ENCODE data around the gene KDM3B. TPM values are rescaled to one million over a fixed set of nuclear protein-coding genes. Genes with fewer than 3 reads are reported as not detected.

The KDM3B gene, protein sequence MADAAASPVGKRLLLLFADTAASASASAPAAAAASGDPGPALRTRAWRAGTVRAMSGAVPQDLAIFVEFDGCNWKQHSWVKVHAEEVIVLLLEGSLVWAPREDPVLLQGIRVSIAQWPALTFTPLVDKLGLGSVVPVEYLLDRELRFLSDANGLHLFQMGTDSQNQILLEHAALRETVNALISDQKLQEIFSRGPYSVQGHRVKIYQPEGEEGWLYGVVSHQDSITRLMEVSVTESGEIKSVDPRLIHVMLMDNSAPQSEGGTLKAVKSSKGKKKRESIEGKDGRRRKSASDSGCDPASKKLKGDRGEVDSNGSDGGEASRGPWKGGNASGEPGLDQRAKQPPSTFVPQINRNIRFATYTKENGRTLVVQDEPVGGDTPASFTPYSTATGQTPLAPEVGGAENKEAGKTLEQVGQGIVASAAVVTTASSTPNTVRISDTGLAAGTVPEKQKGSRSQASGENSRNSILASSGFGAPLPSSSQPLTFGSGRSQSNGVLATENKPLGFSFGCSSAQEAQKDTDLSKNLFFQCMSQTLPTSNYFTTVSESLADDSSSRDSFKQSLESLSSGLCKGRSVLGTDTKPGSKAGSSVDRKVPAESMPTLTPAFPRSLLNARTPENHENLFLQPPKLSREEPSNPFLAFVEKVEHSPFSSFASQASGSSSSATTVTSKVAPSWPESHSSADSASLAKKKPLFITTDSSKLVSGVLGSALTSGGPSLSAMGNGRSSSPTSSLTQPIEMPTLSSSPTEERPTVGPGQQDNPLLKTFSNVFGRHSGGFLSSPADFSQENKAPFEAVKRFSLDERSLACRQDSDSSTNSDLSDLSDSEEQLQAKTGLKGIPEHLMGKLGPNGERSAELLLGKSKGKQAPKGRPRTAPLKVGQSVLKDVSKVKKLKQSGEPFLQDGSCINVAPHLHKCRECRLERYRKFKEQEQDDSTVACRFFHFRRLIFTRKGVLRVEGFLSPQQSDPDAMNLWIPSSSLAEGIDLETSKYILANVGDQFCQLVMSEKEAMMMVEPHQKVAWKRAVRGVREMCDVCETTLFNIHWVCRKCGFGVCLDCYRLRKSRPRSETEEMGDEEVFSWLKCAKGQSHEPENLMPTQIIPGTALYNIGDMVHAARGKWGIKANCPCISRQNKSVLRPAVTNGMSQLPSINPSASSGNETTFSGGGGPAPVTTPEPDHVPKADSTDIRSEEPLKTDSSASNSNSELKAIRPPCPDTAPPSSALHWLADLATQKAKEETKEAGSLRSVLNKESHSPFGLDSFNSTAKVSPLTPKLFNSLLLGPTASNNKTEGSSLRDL (N-terminal part only)
- total RNA-seq, result 100 to 1,000 TPM in 1 of 2 donors, 10 to 100 TPM in 1; 98.2 to 104 TPM
- polyA plus RNA-seq (2013, experiment 1 of 2), result 77.8 TPM
- 77.7 TPM for polyA plus RNA-seq (2013, experiment 2 of 2)
- long read RNA-seq, experiment 1, partial matches to known transcripts, result 31 of 35 reads
- long read RNA-seq, experiment 1, other reads (novel, unspliced or antisense), result 4 of 35 reads
- long read RNA-seq, experiment 2, full-length matches to known transcripts, result 36 of 112 reads
- long read RNA-seq, experiment 2, partial matches to known transcripts, result 59 of 112 reads
- long read RNA-seq, experiment 2, other reads (novel, unspliced or antisense), result 17 of 112 reads
- long read RNA-seq, experiment 3, full-length matches to known transcripts, result 1 of 48 reads
- long read RNA-seq, experiment 3, partial matches to known transcripts, result 44 of 48 reads
- long read RNA-seq, experiment 3, other reads (novel, unspliced or antisense), result 3 of 48 reads
- long read RNA-seq, experiment 4, partial matches to known transcripts, result 1 of 1 reads
- long read RNA-seq, experiment 4, other reads (novel, unspliced or antisense), result 0 of 1 reads

DNA sequence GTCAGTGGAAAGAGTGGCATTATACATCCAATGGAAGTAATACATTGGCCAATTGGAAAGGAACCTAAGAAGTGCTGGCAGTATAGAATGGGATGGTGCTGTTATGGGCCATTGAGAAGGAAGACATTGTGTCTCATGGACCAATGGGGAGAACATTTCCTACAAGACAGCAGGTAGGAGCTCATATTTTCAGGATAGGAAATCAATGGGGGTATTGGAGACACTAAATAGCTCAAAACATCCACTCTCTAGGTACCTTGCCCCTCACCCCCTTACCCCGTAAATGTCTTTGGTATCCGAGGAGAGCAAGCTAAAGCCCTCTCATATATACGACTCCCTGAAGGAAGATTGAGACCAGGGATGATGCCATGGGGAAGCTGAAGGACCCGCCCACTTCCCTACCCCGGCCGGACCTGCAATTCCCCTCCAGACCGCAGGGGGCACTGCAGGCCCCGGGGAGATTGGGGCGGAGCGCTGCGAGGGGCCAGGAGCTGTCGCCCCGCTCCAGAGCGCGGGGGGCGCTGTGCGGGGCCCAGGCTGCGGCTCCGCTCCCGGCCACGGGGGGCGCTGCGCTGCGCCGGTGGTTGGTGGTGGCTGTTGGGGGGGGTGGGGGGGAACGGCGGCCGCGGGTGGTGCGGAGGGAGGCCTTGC lies at the start of gene KDM3B:
Gene KDM3B (plus strand): TSS at position 615 of the 651 bp plus-strand sequence. CDS start 111 bp downstream, outside the sequence.
- Histone ChIP-seq H3K27ac (ENCODE audit: low read depth, low read length) (peak within 1 kb of the TSS; percentile 79), H3K9me3 (ENCODE audit: control insufficient read depth, low read length) (peaks cover 6% of the 10 kb centered on the region), H3K9ac (ENCODE audit: extremely low read depth, low read length, poor library complexity, severe bottlenecking) (peak within 1 kb of the TSS; percentile 90), H3K4me3 (ENCODE audit: low read length) (peak within 1 kb of the TSS; percentile 93), H3K36me3 (ENCODE audit: control insufficient read depth, insufficient read depth, low read length) (peaks cover 28% of the 10 kb centered on the region), H3K27me3 (ENCODE audit: control insufficient read depth, insufficient read depth, low read length, poor library complexity, severe bottlenecking) (no peaks in the 10 kb centered on the region), H3K4me1 (ENCODE audit: control insufficient read depth, insufficient read depth, low read length) (no peaks in the 10 kb centered on the region)
- Mint-ChIP-seq H3K4me3 (peak within 1 kb of the TSS; percentile 89), H3K36me3 (ENCODE audit: low read depth) (peaks cover 36% of the 10 kb centered on the region), H3K9me3 (peaks cover 10% of the 10 kb centered on the region), H3K27ac (peak within 1 kb of the TSS; percentile 92), H3K27me3 (ENCODE audit: insufficient read depth) (no peaks in the 10 kb centered on the region), H3K4me1 (peaks cover 23% of the 10 kb centered on the region)
- TF ChIP-seq, protein P1, sequence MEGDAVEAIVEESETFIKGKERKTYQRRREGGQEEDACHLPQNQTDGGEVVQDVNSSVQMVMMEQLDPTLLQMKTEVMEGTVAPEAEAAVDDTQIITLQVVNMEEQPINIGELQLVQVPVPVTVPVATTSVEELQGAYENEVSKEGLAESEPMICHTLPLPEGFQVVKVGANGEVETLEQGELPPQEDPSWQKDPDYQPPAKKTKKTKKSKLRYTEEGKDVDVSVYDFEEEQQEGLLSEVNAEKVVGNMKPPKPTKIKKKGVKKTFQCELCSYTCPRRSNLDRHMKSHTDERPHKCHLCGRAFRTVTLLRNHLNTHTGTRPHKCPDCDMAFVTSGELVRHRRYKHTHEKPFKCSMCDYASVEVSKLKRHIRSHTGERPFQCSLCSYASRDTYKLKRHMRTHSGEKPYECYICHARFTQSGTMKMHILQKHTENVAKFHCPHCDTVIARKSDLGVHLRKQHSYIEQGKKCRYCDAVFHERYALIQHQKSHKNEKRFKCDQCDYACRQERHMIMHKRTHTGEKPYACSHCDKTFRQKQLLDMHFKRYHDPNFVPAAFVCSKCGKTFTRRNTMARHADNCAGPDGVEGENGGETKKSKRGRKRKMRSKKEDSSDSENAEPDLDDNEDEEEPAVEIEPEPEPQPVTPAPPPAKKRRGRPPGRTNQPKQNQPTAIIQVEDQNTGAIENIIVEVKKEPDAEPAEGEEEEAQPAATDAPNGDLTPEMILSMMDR (conservative IDR thresholded peaks at IDR 0.05), result peak; percentile 97
- DNase-seq, result peak; percentile 98
- WGBS, 2 experiments (ENCODE audit: insufficient coverage in 1 of 2, insufficient read length in 1 of 2), result 9% methylated on average over 23 of the region's 30 CpGs; no CpG with 5 or more reads in 1 of the 2 experiments

DNA sequence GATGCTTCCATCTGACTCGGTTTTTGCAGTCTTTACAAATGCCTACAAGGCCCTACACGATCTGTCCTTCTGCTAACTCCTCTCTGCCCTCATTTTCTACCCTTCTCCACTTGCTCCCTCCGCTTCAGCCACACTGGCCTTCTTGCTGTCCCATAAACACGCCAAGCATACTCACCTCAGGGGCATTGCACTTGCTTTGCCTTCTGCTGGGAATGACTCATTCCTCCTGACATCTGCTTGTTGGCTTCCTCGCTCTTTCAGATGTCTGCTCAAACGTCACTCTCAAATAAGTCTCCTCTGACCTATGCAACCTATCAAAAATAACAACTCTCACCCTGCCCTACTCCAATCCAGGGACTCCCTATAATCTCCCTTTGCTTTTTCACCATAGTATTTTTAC lies 49.1 kb upstream of the KDM3B start:
- Histone ChIP-seq H3K4me3 (ENCODE audit: low read length) (no peak overlapping the region), H3K27ac (ENCODE audit: low read depth, low read length) (no peak overlapping the region), H3K9me3 (ENCODE audit: control insufficient read depth, low read length) (no peaks in the 10 kb centered on the region), H3K9ac (ENCODE audit: extremely low read depth, low read length, poor library complexity, severe bottlenecking) (no peak overlapping the region), H3K27me3 (ENCODE audit: control insufficient read depth, insufficient read depth, low read length, poor library complexity, severe bottlenecking) (no peaks in the 10 kb centered on the region), H3K4me1 (ENCODE audit: control insufficient read depth, insufficient read depth, low read length) (no peaks in the 10 kb centered on the region), H3K36me3 (ENCODE audit: control insufficient read depth, insufficient read depth, low read length) (no peaks in the 10 kb centered on the region)
- no peak for DNase-seq
- H3K27ac Mint-ChIP-seq, result no peak overlapping the region
- H3K27me3 Mint-ChIP-seq (ENCODE audit: insufficient read depth), result no peaks in the 10 kb centered on the region
- no peak overlapping the region for H3K4me3 Mint-ChIP-seq
- peaks cover 8% of the 10 kb centered on the region for H3K9me3 Mint-ChIP-seq
- H3K4me1 Mint-ChIP-seq, result peaks cover 2% of the 10 kb centered on the region
- TF ChIP-seq, protein P1 (conservative IDR thresholded peaks at IDR 0.05), result no peak
- H3K36me3 Mint-ChIP-seq (ENCODE audit: low read depth), result peaks cover 22% of the 10 kb centered on the region
- WGBS, 2 experiments (ENCODE audit: insufficient coverage in 1 of 2, insufficient read length in 1 of 2), result 77 to 86% methylated on average over 5 to 6 of the region's 6 CpGs

Measured in endodermal cell (in vitro differentiated cells).